GM13977 (cell line): ENCODE results near the gene HJURP.

ENCODE experiments used
- DNase-seq: peaks from one replicate; pipeline ENCODE4 v3.0.0; 2012; ENCODE audit warnings: low spot score
- in situ Hi-C: fragments of 300-500 bp; cut with MboI; formaldehyde crosslinking; loops from one replicate; pipeline ENCODE4 v1.12.0; 2022; ENCODE audit warnings: low sequenced_read_pairs, low pct_unique_long_range_greater_than_20kb, mixed read lengths, inconsistent platforms; ENCODE audit not compliant: unreplicated experiment
- TF ChIP-seq, protein P1 (sequence below): IDR thresholded peaks from 2 replicates; pipeline ENCODE4 v1.5.1; 2012; ENCODE audit warnings: mild to moderate bottlenecking, control low read depth; ENCODE audit not compliant: insufficient read depth; ENCODE audit errors: extremely low read depth, missing control alignments

HJURP gene

DNA sequence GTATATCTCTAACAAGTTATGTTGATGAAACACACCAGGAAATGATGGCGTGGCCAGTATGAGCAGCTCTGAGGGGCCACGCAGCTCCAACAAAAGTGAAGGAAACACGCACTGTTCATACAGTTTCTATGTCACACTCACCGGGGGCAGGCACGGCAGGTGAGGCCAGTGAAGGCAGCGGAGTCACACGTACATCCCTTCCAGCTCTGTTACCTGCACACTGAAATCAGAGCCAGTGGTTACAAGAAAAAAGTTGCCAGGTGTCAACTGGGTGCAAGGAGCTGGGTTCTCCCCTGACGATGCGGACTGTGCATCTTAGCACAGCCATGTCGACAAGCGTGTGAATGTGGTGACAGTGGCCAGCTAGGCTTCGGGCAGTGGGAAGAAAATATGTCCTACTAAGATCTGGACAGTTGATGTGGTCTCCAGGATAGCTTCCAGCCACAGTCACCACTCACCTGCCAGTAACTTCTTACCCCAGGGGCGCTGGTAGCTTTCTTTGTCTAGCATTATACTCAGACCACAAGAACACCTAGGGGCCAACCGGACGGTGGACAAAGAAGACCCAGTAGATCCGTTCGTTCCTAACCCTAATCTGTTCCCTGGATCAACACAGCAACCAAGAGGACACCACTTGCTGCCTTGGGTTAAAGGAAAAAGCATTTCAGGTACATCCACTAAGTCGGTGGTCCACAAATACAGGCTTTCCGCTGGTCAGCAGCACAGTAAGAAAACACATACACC lies 10.1 kb downstream of the HJURP start:
- in situ Hi-C loops = no loop called here
- DNase-seq = no peak
- TF ChIP-seq, protein P1, sequence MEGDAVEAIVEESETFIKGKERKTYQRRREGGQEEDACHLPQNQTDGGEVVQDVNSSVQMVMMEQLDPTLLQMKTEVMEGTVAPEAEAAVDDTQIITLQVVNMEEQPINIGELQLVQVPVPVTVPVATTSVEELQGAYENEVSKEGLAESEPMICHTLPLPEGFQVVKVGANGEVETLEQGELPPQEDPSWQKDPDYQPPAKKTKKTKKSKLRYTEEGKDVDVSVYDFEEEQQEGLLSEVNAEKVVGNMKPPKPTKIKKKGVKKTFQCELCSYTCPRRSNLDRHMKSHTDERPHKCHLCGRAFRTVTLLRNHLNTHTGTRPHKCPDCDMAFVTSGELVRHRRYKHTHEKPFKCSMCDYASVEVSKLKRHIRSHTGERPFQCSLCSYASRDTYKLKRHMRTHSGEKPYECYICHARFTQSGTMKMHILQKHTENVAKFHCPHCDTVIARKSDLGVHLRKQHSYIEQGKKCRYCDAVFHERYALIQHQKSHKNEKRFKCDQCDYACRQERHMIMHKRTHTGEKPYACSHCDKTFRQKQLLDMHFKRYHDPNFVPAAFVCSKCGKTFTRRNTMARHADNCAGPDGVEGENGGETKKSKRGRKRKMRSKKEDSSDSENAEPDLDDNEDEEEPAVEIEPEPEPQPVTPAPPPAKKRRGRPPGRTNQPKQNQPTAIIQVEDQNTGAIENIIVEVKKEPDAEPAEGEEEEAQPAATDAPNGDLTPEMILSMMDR = no peak

GRCh38 chr2:233841183-233841582 lies 13.2 kb downstream of the HJURP start:
- in situ Hi-C loops = no loop called here
- TF ChIP-seq, protein P1 = no peak
- no peak for DNase-seq

- TF ChIP-seq, protein P1 = no peak
- DNase-seq = no peak
- in situ Hi-C loops = no loop called here
Observed at GRCh38 chr2:233840520-233840919, 13.8 kb downstream of the HJURP start.

DNA sequence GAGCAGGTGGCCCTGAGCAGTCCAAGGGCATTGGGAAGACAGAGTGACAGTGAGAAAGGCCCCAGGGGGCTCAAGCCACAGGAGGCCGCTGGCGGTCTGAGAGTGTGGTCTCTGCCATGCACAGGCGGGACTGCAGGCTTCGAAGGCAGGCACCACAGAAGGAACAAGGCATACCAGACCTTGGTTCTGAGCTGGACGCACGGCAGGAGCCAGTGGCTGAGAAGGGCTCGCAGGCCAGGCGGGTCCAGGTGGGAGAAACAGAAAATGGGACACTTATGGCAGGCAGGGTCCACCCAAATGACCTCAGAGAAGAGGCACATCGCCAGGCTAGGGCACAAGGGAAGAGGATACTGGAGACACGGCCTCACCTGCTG lies 14.9 kb downstream of the HJURP start:
- TF ChIP-seq, protein P1 = no peak
- in situ Hi-C loops = no loop called here

GRCh38 chr2:233838726-233839446 lies 15.4 kb downstream of the HJURP start:
- no peak for DNase-seq
- in situ Hi-C loops = no loop called here
- TF ChIP-seq, protein P1 = no peak

More for the DNA sequence above, 14.9 kb downstream of the HJURP start:
- no peak for DNase-seq

DNA sequence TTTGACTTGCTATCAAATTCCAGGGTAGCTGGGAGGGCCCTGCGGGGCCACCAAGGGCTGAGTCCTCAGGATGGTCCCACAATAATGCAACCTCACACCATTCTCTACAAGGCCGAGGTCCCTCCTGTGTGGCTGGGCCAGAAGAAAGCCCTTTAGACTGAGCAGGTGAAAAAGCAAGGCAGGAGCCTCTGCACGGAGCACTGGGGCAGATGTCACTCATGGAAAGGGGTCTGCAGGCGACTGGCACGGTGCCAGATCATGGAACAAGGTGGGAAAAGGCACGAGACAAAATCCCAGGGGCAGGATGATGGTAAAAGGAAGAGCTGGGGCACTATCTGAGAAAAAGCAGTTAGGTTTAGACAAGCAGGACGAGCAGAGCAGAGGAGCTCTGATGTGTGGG lies 16.1 kb downstream of the HJURP start:
- in situ Hi-C loops = no loop called here
- DNase-seq = no peak
- TF ChIP-seq, protein P1 = no peak
